ENCODE measurements around the gene SNRK.

SNRK gene

GRCh38 chr3:43309372-43310305, 23.3 kb downstream of the SNRK start:
- no peak for DNase-seq

DNA sequence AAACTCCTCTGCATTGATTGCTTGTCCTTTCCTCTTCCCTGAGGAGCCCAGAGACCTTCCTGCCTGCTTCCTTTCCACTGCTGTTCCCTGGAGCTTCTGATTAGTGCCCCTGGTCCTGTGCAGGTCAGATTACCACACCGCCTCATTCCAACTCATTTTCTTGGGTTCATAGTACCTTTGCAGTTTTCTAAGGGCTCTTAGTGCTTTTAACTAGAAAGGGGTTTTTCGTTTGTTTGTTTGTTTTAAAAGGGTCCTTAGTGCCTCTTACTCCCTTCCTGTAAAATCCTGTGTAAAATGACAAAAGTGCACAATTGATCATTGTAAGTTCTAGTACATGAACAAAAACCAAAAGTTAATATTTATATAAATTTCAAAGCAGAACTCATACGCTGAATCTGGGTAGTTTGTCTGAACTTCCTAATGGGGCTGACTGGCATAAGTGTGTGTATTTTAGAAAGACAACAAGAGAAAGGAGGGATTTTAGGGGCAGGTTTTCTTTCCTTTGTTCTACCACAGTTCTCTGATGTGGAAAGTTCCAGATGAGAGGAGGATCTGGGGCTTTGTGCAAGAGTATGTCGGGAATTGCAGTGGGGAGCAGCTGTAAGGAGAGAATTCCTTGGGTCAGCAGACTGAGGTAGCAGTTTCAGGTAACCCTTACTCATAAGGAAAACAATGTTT, 30.6 kb downstream of the SNRK start:
- no peak for DNase-seq

DNA sequence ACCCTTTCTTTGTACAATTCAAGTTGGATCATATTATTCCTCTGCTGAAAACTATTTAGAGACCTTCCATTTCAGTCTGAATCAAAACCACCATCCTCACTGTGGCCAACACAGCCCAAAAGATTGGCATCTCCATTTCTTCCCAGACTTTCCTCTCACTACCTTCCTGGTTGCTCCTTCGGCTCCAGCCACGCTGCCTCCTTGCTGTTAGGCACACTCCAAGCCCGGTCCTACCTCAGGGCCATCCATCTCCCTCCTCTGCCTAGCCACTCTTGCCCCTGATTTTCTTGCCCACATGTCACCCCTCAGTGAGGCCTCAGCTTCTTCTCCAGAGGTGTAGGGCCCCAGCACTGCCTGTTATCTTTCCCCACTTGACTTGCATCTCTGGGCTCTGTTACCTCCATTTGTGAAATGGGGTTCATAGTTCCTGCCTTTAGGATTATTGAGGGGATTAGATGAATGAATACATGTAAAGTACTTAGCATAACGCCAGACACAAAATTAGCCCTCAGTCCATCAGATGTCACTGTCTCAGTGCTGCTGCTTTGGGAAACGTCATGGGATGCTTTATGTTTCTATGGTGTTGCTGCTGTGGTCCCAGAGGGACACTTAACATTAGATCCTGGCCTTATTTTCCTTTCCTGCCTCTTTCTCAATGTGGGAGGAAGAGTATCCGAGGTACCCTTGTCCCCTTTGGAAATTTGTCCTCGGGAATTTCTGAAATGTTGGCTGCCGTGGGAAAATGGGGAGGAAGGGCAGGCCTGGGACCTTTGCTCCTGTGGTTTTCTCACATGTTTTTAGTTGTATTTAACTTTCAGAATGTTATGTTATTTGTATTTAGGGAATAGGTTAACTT, 31.3 kb downstream of the SNRK start:
- peak; percentile 20 for DNase-seq

DNA sequence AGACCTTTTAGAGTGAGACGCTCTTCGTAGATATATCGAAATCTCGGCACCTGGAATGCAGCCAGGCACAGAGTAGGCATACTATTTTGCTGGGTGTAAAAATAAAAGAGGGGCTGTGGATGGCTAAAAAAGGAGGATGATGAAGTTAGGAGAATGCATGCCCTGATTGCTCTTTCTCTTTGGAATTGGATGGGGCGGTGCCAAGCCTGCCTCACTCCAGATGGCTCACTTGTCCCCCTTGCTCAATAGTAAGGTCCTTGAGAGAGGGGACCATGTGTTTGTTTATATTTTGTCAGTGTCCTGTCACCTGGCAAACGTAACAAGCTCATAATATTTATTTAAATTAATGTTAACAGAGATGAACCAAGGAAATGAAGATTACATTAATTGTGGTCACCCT, 33.0 kb downstream of the SNRK start:
- no peak for DNase-seq

DNA sequence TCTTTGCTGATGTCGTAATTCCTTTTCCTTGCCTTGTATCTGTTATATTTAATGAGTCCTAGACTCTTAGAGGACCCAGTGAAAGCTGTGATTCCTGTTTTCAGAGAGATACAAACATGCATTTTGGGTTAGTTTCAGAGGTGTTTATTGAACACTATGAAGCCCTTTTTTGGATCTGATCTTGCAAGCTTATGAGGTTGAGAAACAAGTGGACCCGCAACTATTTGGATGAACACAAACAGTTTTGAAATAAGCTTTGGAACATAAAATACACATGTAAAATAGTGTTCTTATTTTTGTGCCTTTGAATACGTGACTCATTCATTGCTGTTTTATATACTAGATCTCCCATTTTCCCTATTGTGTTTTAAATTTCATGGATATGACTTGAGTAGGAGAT, 33.5 kb downstream of the SNRK start:
- DNase-seq = no peak

GRCh38 chr3:43320288-43320687, 33.9 kb downstream of the SNRK start:
- DNase-seq = no peak

DNA sequence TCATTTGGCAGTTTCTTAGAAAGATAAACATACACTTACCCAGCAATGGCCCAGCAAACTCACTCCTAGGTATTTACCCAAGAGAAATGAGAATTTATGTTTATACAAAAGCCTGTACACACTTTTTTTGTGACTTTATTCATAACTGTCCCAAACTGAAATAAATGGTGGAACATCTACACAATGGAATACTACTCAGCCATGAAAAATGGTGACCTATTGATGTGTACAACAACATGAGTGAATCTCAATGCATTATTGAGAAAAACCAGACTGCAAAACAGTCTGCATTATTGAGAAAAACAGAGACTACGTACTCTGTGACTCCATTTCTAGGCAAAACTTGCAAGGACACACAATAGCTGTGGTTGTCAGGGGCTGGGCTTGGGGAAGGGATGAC, 37.2 kb downstream of the SNRK start:
- no peak for DNase-seq

GRCh38 chr3:43326891-43327581, 40.7 kb downstream of the SNRK start:
- DNase-seq = no peak

- DNase-seq = no peak
Measured at GRCh38 chr3:43327582-43327979, 41.2 kb downstream of the SNRK start.

DNA sequence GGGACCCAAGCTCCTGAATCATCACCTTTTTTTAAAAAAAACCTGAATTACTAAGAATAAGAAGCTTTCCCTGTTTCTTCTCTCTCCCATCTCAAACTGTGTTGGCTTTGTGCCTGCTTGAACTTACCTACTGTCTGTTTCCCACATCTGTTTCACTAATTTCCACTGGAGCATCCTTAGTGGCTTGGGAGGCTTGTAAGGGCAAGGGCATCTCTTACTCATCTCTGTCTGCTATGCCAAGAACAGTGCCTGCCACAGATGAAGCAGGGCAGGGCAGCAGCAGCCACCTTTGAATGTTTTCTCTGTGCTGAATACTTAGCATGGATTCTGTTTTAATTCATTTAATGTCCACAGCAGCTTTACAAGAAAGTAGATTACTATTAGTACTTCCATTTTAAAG, 42.3 kb downstream of the SNRK start:
- DNase-seq = no peak

DNA sequence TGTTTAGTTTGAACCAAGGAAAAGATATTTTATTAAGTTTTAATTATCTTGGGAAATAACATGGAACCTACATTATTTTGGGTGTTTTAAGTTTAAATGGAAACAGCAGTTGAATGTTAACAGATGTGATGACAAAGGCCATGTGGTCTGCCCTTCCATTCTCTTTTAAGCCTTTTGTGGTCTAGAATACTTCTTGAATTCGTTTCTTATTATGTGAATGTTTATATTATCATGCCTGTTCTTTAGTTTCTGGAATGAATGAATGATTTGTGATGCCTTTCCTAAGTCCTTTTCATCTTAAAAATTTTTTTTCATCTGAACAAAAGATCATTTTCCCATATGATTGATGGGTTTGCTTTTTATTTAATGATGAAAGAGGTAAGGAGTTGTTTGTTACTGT, 44.6 kb downstream of the SNRK start:
- peak; percentile 24 for DNase-seq

- DNase-seq = no peak
Measured at GRCh38 chr3:43331381-43331780, 45.0 kb downstream of the SNRK start.

DNA sequence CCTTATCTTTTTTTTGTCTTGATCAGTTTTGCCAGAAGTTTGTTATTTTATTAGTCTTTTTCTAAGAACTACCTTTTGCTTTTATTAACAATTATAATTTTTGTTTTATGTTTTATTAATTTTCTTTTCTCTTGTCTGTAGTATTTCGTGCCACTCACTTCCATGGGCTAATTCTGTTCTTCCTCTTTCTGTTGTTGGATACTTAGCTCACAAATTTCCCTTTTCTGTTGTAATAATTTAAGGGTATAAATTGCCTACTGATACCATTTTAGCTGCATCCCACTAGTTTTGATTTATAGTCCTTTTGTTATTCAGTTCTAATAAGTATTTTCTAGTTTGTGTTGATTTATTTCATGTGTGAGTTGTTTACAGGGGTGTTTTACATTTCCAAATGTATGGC, 48.6 kb downstream of the SNRK start:
- no peak for DNase-seq

DNA sequence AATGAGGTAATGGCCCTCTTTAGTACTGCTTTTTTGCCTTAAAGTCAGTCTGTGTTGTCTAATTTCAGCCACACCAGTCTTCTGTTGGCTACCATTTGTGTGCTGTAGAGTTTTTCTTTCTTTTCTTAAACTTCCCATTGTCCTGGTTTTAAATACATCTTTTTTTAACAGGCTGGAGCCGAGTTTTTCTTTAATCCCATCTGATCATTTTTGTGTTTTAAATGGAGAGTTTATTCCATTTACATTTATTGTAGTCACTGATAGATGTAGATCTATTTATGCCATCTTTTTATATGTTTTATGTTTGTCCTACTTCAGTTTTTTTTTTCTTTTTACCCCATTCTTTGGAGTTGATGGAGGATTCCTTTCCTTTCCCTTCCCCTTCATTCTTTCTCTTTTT, 49.5 kb downstream of the SNRK start:
- no peak for DNase-seq

DNA sequence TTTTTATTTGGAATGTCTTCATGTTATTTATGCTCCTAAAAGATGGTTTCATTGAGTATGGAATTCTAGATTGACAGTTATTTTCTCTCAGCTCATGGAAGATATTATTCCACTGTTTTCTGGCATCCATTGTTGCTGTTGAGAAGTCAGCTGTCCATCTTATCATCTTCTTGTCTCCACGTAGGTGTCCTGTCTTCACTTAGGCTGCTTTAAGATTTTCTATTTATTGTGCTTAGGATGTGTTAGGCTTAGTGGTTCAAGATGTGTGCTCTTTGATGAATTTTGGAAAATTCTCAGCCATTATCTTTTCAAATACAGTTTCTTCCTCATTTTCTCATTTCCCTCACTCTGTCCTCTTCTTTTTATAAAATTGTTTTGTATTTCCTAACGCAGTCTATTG, 52.0 kb downstream of the SNRK start:
- DNase-seq = peak; percentile 24

GRCh38 chr3:43340403-43340802, 54.1 kb downstream of the SNRK start:
- DNase-seq = no peak

GRCh38 chr3:43341788-43342187, 55.4 kb downstream of the SNRK start:
- DNase-seq = no peak

DNA sequence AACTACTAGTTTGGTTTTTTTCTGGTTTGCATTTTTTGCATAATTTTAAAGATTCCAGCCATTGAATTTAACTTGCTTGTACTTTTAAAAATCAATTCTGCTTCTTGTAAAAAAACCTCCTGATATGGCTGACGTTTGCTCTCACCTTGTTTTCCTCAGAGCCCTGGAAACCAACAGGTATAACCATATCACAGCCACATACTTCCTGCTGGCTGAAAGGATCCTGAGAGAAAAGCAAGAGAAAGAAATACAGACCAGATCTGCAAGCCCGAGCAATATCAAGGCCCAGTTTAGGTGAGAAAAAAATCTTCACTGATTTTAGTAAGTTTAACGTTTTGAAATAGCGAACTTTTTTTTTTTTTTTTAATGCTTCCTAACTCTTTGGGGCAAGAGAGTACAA, 56.8 kb downstream of the SNRK start:
- no peak for DNase-seq

DNA sequence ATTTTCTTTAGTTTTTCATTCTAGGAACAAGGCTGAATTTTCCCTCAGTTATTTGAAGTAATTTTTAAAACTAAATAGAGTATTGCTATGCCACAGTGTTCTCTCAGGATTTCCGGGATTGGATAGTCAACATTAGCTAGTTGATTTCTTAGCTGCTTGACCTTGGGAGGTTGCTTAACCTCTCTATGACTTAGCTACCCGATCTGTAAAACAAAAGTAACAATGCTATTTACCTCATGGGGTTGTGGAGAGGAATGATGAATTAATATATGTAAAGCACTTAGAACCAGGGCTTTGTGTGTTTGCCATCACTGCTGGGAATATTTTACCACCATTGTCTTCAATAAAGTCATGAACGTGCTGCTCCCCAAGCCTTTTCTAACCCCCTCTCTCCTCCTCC, 57.5 kb downstream of the SNRK start:
- no peak for DNase-seq

DNA sequence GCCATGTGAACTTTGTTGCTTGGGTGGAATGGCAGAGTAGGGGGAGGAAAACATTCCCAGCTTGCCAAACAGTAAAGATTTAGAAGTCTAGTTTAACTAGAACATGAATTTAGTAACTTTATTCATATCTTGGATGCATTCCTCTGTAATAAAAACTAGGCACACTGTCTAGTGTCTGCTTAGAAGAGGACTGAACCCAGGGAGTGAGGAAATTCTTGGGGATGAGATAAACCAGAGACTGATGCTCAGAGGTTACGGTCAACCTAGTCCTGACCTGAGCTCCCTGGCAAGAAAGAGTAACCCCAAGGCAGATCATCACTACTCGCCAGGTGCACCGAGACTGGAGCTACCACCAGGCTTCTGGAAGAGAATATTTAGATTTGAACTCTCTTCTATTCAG, 58.2 kb downstream of the SNRK start:
- no peak for DNase-seq

DNA sequence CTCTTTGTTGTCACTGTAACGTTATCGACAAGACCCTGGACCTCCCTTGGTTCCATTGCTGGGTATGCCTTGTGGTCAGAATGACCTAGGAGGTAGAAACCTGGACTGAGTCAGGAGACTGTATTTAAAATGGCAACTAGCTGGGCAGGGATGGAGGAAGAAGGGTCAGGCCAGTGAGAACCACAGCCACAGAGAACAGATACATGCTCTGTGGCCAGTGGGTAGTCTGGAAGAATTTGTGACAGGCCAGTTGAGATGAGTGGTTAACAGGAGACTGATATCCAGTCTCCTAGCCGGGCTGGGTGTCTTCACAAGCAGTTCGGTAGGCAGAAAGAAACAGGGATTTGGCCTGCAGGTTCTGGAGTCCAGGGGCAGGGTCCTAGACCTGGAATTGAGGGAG, 58.9 kb downstream of the SNRK start:
- DNase-seq = no peak

DNA sequence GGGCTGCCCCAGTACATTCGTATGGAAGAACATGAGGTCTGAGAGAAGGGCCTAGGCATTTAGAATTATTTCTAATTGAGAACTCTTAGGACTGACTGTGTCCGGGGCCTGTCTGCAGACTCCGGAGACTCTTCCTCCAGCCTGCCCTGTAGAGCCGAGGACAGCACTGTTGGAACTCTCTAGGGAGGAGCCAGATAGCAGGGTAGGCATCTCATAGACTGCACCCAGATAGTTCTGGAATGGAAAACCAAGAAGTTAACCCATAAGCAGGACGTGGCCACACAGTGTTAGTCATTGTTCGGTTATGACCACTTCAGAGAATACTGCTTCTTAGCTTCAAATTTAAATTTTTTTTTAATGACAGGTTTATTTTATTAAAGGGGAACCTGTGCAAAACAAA, 59.5 kb downstream of the SNRK start:
- DNase-seq = peak; percentile 66
